Kidney epithelial cell (primary cell): ENCODE results near the gene FAM107B. TPM values are rescaled to one million over a fixed set of nuclear protein-coding genes. Genes with fewer than 3 reads are reported as not detected.

Source experiments
- DNase-seq: peaks from one replicate; pipeline ENCODE4 v3.0.0-alpha.2; 2010; ENCODE audit warnings: low read depth
- H3K27me3 ChIP-seq: 2 replicates; pipeline ENCODE4 v1.6.0; 2011; ENCODE audit warnings: low read length; ENCODE audit not compliant: control insufficient read depth, insufficient read depth
- H3K36me3 ChIP-seq: 2 replicates; pipeline ENCODE4 v1.5.1; 2011; ENCODE audit warnings: low read length; ENCODE audit not compliant: control insufficient read depth, insufficient read depth
- H3K4me3 ChIP-seq: 2 replicates; pipeline ENCODE4 v1.5.1; 2011; ENCODE audit warnings: low read depth, mild to moderate bottlenecking, control low read depth, low read length
- CTCF ChIP-seq: IDR thresholded peaks from 2 replicates; pipeline ENCODE4 v1.5.1; 2011; ENCODE audit warnings: mild to moderate bottlenecking, moderate library complexity, low read length, control low read depth, inconsistent platforms; ENCODE audit not compliant: insufficient read depth, poor library complexity, severe bottlenecking
- total RNA-seq: library from RNA; depleted of rRNA; stranded (reverse); fragments of >200 nt; gene quantifications from 2 replicates; pipeline ENCODE4 v1.2.3, GENCODE V29; 2015

The FAM107B gene
- total RNA-seq, 1 donor from 2014 or later = 33.5 TPM

- H3K27me3 ChIP-seq = no peaks in the 10 kb centered on the region
- TF ChIP-seq CTCF = no peak
- no peak overlapping the region for H3K4me3 ChIP-seq
- H3K36me3 ChIP-seq = no peaks in the 10 kb centered on the region
- no peak for DNase-seq
Measured at GRCh38 chr10:14585287-14586193, 189.2 kb downstream of the FAM107B start.

GRCh38 chr10:14584661-14585060 lies 190.0 kb downstream of the FAM107B start:
- H3K27me3 ChIP-seq = no peaks in the 10 kb centered on the region
- H3K4me3 ChIP-seq = no peak overlapping the region
- H3K36me3 ChIP-seq = no peaks in the 10 kb centered on the region
- TF ChIP-seq CTCF = no peak
- no peak for DNase-seq

- H3K4me3 ChIP-seq = no peak overlapping the region
- DNase-seq = no peak
- no peak for TF ChIP-seq CTCF
Measured at GRCh38 chr10:14583967-14584366, 190.7 kb downstream of the FAM107B start.

GRCh38 chr10:14583252-14583651 lies 191.4 kb downstream of the FAM107B start:
- Histone ChIP-seq H3K36me3 (no peaks in the 10 kb centered on the region), H3K4me3 (no peak overlapping the region), H3K27me3 (no peaks in the 10 kb centered on the region)
- no peak for TF ChIP-seq CTCF
- no peak for DNase-seq

More at GRCh38 chr10:14583967-14584366, 190.7 kb downstream of the FAM107B start:
- Histone ChIP-seq H3K27me3 (no peaks in the 10 kb centered on the region), H3K36me3 (no peaks in the 10 kb centered on the region)

GRCh38 chr10:14581553-14582321 lies 193.0 kb downstream of the FAM107B start:
- Histone ChIP-seq H3K4me3 (no peak overlapping the region), H3K36me3 (no peaks in the 10 kb centered on the region), H3K27me3 (no peaks in the 10 kb centered on the region)
- no peak for DNase-seq
- TF ChIP-seq CTCF = no peak
